Omental fat pad (tissue), 4 donors: Measurements from ENCODE around the gene TNFRSF21. TPM values are rescaled to one million over a fixed set of nuclear protein-coding genes. Genes with fewer than 3 reads are reported as not detected.
"Not testable (repeated sequence)": the region's sequence is repeated elsewhere in the genome, so short reads cannot be mapped to it uniquely, and the experiment has no call there.

ENCODE experiments used
- ATAC-seq: fragments of 150-250 bp; one replicate; pipeline ENCODE4 v1.9.1; 2016; ENCODE audit warnings: mild to moderate bottlenecking, moderate library complexity; ENCODE audit not compliant: low FRiP score
- DNase-seq: peaks from one replicate; pipeline ENCODE4 v3.0.0-alpha.2; 2019; ENCODE audit warnings: low spot score
- total RNA-seq, 4 donors: library from RNA; depleted of rRNA; stranded (reverse); fragments of >200 nt; gene quantifications; one replicate each; pipeline ENCODE4 v1.1.0, GENCODE V29; 2016
- TF ChIP-seq, protein P1 (sequence below), 3 donors: fragments of 450-650 bp; IDR thresholded peaks; one replicate each; pipeline ENCODE4 v1.5.1; 2016 to 2017; ENCODE audit warnings: antibody characterized with exemption in 3 of 3, mild to moderate bottlenecking in 3 of 3, moderate library complexity in 2 of 3

Gene TNFRSF21
- total RNA-seq, 4 donors from 2014 or later: 43.3 to 72.4 (median 64.9) TPM

DNA sequence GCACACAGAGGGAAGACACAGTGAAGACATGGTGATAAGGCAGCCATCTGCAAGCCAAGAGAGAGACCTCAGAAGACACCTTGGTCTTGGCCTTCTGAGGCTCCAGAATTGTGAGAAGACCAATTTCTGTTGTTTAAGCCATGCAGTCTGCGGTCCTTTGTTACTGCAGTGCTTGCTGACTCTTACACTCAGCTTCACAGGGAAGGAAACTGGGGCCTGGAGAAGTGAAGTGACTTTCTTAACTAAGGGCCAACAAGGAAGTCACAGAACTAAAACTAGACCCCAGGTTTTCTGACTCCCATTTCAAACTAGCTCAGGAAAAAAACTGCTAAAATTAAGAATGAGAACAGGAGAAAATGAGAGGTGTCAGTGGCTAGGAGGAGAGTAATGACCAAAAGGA is 74.3 kb downstream of the TNFRSF21 start:
- DNase-seq (no peak), ATAC-seq (no peak)
- TF ChIP-seq, protein P1, sequence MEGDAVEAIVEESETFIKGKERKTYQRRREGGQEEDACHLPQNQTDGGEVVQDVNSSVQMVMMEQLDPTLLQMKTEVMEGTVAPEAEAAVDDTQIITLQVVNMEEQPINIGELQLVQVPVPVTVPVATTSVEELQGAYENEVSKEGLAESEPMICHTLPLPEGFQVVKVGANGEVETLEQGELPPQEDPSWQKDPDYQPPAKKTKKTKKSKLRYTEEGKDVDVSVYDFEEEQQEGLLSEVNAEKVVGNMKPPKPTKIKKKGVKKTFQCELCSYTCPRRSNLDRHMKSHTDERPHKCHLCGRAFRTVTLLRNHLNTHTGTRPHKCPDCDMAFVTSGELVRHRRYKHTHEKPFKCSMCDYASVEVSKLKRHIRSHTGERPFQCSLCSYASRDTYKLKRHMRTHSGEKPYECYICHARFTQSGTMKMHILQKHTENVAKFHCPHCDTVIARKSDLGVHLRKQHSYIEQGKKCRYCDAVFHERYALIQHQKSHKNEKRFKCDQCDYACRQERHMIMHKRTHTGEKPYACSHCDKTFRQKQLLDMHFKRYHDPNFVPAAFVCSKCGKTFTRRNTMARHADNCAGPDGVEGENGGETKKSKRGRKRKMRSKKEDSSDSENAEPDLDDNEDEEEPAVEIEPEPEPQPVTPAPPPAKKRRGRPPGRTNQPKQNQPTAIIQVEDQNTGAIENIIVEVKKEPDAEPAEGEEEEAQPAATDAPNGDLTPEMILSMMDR (IDR thresholded peaks at IDR 0.05): no peak

DNA sequence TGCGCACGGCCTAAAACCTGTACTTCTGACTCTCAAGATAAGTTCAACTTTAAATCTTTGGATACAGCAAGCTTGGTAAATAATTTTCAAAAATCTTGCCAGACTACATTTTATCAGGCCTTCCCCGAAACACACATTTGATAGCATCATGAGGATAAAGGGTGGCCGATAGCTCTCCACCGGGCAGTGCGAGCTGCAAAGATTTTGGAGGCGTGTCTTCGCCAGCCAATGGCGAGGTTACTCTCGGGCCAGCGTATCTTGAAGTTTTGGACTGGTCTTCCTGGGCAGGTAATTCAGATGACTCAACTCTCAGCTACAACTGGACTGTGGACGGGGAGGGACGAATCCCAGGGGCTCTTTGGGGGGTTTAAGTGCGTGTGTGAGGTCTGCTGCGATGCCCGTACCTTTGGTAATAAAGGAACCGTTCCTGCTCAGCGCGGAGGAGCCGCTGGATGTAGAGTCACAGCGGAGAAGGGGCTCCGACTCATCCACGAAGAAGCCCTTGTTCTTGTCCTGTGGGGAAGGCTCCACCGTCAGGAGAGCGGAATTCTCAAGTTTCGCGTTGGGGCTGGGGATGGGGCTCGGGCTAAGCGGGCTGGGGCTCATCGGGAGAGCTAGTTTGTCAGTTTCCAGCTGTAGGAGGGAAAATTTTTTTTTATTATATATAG is 75.3 kb downstream of the TNFRSF21 start:
- ATAC-seq: no peak
- TF ChIP-seq, protein P1 (IDR thresholded peaks at IDR 0.05): no peak
- DNase-seq: no peak

DNA sequence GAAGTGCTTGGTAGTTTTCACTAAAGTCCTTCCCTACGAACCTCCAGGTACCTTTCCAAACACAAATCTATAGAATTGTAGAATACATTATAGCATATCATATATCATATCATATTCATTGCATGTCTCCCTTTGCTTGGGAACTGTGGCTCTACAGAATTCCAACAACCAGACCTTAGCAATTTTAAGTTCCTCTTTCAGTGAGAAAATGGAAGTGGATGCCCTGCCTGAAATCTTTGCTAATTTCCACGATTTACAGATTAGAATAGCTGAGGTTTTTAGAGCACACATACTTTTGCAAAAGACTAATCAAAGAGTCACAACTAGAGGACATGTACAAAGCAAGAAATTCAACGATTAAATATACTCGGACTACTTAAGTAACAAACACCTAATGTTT is 78.6 kb downstream of the TNFRSF21 start:
- TF ChIP-seq, protein P1 (IDR thresholded peaks at IDR 0.05): no peak
- DNase-seq: no peak
- ATAC-seq: no peak

DNA sequence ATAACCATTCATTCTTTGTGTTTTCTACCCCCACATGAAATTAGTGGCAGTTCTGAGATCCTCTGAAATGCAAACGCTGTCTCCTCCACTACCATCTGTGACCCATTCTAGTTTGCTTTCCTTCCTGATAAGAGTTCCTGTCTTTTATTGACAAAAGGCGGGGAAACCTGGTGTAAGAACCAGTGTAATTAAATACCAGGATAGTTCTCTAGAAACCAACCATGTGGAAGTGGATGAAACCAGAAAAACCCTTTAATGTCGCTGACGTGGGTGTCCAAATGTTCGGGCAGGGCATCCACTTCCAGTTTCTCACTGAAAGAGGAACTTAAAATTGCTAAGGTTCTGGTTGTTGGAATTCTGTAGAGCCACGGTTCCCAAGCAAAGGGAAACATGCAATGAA is 79.1 kb downstream of the TNFRSF21 start:
- DNase-seq (no peak), ATAC-seq (no peak)
- TF ChIP-seq, protein P1 (IDR thresholded peaks at IDR 0.05): no peak

DNA sequence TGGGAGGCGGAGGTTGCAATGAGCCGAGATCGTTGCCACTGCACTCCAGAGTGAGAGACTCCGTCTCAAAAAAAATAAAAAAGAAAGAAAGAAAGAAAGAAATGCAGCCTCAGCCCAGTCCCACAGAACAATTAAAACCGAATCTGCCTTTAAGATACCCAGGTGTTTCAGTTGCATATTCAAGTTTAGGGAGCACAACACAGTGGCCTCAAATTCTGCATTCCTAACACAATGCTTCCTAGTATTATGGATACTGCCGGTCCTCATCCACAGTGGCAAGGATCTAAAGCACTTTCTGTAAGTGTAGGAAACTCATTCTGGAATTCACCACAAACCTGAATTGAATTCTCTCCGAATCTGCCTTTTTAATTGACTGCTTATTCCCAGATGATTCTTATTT is 80.5 kb downstream of the TNFRSF21 start:
- TF ChIP-seq, protein P1 (IDR thresholded peaks at IDR 0.05): no peak
- no peak for ATAC-seq
- no peak for DNase-seq

DNA sequence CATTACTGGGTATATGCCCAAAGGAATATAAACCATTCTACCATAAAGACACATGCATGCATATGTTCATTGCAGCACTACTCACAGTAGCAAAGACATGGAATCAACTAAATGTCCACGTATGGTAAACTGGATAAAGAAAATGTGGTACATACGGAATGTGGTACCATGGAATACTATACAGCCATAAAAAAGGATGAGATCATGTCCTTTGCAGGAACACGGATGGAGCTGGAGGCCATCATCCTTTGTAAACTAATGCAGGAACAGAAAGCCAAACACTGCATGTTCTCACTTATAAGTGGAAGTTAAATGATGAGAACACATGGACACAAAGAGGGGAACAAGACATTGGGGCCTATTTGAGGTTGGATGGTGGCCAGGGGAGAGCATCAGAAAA is 81.6 kb downstream of the TNFRSF21 start:
- ATAC-seq, DNase-seq: not testable (repeated sequence)

DNA sequence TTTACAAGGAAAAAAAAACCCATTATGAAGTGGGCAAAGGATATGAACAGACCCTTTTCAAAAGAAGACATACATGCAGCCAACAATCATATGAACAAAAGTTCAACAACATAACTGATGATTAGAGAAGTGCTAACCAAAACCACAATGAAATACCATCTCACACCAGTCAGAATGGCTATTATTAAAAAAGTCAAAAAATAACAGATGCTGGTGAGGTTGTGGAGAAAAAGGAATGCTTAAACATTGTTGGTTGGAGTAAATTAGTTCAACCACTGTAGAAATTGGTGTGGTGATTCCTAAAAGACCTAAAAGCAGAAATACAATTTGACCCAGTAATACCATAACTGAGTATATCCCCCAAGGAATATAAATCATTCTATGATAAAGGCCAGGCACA is 86.5 kb downstream of the TNFRSF21 start:
- DNase-seq, ATAC-seq: not testable (repeated sequence)

DNA sequence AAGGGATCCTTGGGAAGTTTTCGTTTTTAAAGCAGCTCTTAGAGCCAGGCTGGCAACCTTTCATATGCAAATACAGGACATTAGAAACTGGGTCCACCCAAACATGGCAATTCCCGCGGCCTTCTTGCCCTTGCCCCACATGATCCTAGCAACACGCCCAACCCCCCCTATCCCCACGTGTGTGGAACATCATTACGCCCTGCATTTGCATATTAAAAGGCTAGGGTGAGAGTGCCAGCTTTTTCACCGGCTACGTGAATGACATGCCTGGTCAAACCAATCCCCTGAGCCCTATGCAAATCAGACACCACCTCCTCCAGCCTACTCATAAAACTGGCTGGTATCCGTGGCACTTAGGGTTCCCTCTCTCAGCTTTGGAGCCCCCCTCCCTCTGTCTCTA is 88.1 kb downstream of the TNFRSF21 start:
- TF ChIP-seq, protein P1 (IDR thresholded peaks at IDR 0.05): no peak
- no peak for ATAC-seq
- no peak for DNase-seq
